Immature natural killer cell (primary cell): ENCODE data around the gene MAGIX. TPM values are rescaled to one million over a fixed set of nuclear protein-coding genes. Genes with fewer than 3 reads are reported as not detected.
A peak's percentile ranks its signal among the peaks of the same experiment; 100 is the strongest.
"Not testable (repeated sequence)": the region's sequence is repeated elsewhere in the genome, so short reads cannot be mapped to it uniquely, and the experiment has no call there.

Experiments used
- DNase-seq, 3 donors: peaks; one replicate each; pipeline ENCODE4 v3.0.0; 2022; ENCODE audit warnings: mixed read lengths in 1 of 3
- H3K27ac Mint-ChIP-seq, 6 donors: one replicate each; pipeline ENCODE4 v1.8.0; 2020; ENCODE audit warnings: mixed read lengths in 6 of 6, mild to moderate bottlenecking in 5 of 6, inconsistent platforms in 4 of 6, moderate library complexity in 3 of 6
- H3K27me3 Mint-ChIP-seq, 3 donors: one replicate each; pipeline ENCODE4 v1.8.0; 2020 to 2021; ENCODE audit warnings: low read depth in 3 of 3, mild to moderate bottlenecking in 3 of 3, mixed read lengths in 3 of 3, moderate library complexity in 3 of 3, inconsistent platforms in 1 of 3
- H3K36me3 Mint-ChIP-seq, 3 donors: one replicate each; pipeline ENCODE4 v1.8.0; 2020; ENCODE audit warnings: mixed read lengths in 3 of 3, inconsistent platforms in 2 of 3, mild to moderate bottlenecking in 2 of 3
- H3K4me1 Mint-ChIP-seq, 2 donors: one replicate each; pipeline ENCODE4 v1.8.0; 2020; ENCODE audit warnings: inconsistent platforms in 2 of 2, mild to moderate bottlenecking in 2 of 2, mixed read lengths in 2 of 2, moderate library complexity in 1 of 2
- H3K4me3 Mint-ChIP-seq, 5 donors: one replicate each; pipeline ENCODE4 v1.8.0; 2020; ENCODE audit warnings: mild to moderate bottlenecking in 5 of 5, mixed read lengths in 5 of 5, inconsistent platforms in 3 of 5, moderate library complexity in 3 of 5
- H3K9me3 Mint-ChIP-seq, 6 donors: one replicate each; pipeline ENCODE4 v1.8.0; 2020; ENCODE audit warnings: mild to moderate bottlenecking in 6 of 6, mixed read lengths in 6 of 6, inconsistent platforms in 4 of 6, moderate library complexity in 3 of 6
- polyA plus RNA-seq, 3 donors: library from polyadenylated mRNA; unstranded; fragments of 300-500 nt; fragmentation: Illumina TruSeq; gene quantifications; one replicate each; pipeline ENCODE4 v1.2.3, GENCODE V29; 2021

MAGIX gene
- polyA plus RNA-seq, 3 donors from 2014 or later: 0.96 to 2.2 (median 1.6) TPM

- no peak overlapping the region for H3K4me3 Mint-ChIP-seq
- H3K9me3 Mint-ChIP-seq: peaks cover 0 to 2% (median 0%) of the 10 kb centered on the region in 6 donors
- no peaks in the 10 kb centered on the region for H3K36me3 Mint-ChIP-seq
- H3K27ac Mint-ChIP-seq: no peak overlapping the region
- no peak for DNase-seq
- peaks cover 2 to 5% (median 2%) of the 10 kb centered on the region in 3 donors for H3K27me3 Mint-ChIP-seq
- no peaks in the 10 kb centered on the region for H3K4me1 Mint-ChIP-seq
Observed at GRCh38 chrX:49147282-49147681, 15.3 kb upstream of the MAGIX start.

GRCh38 chrX:49147936-49148335 is 14.6 kb upstream of the MAGIX start:
- no peak for DNase-seq
- Mint-ChIP-seq H3K4me1 (no peaks in the 10 kb centered on the region), H3K9me3 (no peaks in the 10 kb centered on the region), H3K27ac (no peak overlapping the region), H3K36me3 (no peaks in the 10 kb centered on the region), H3K27me3 (peaks cover 0 to 5% (median 2%) of the 10 kb centered on the region in 3 donors), H3K4me3 (no peak overlapping the region)

GRCh38 chrX:49148390-49149100 is 14.0 kb upstream of the MAGIX start:
- DNase-seq, H3K27ac Mint-ChIP-seq, H3K36me3 Mint-ChIP-seq, H3K9me3 Mint-ChIP-seq, H3K4me1 Mint-ChIP-seq, H3K27me3 Mint-ChIP-seq, H3K4me3 Mint-ChIP-seq: not testable (repeated sequence)

DNA sequence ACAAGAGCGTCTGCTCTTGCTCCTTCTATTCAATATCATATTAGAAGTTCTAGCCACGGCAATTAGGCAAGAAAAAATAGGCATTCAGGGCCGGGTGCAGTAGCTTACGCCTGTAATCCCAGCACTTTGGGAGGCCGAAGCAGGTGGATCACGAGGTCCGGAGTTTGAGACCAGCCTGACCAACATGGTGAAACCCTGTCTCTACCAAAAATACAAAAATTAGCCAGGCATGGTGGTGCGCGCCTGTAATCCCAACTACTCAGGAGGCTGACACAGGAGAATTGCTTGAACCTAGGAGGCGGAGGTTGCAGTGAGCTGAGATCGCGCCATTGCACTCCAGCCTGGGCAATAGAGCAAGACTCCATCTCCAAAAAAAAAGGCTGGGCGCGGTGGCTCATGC is 13.3 kb upstream of the MAGIX start:
- not testable (repeated sequence) for H3K27me3 Mint-ChIP-seq, DNase-seq, H3K4me1 Mint-ChIP-seq, H3K4me3 Mint-ChIP-seq, H3K36me3 Mint-ChIP-seq, H3K27ac Mint-ChIP-seq, H3K9me3 Mint-ChIP-seq

DNA sequence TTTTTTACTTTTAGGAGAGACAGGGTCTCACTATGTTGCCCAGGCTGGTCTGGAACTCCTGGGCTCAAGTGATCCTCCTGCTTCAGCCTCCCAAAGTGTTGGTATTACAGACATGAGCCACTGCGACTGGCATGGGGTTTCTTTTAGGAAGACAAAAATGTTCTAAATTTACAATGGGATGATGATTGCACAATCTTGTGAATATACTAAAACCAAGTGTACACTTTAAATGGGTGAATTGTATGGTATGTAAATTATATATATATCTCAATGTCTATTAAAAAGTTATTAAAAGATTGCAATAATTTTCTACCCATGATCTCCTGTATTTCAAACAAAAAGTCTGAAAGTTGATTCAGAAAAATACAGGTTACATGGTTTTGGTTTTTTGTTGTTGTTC is 9.1 kb upstream of the MAGIX start:
- Mint-ChIP-seq H3K27ac (no peak overlapping the region), H3K27me3 (peaks cover 2 to 8% (median 5%) of the 10 kb centered on the region in 3 donors), H3K9me3 (no peaks in the 10 kb centered on the region), H3K36me3 (no peaks in the 10 kb centered on the region), H3K4me3 (no peak overlapping the region), H3K4me1 (peaks cover 12 to 16% of the 10 kb centered on the region in 2 donors)
- no peak for DNase-seq

DNA sequence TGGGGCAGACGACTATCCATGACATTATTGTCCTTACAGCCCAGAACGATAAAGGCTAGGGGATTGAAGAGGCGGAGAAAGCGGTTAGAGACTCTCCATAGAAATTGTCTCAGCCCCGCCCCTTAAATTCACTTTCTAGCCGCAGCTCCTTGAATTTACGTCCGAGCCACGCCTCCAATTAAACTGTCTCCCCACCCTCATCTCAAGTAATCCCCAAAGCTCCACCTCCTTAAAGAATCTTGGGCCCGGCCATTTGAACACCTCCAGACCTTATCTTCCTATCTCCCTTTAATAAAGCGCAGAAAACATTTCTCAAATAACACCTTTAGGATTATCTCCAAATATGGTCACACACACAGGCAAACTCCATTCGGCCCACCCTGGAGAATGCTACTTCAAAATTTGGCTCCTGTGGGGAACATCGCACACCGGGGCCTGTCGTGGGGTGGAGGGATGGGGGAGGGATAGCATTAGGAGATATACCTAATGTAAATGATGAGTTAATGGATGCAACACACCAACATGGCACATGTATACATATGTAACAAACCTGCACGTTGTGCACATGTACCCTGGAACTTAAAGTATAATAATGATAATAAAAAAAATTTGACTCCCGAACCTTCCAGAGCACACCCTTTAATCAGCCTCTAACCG is 7.2 kb upstream of the MAGIX start:
- DNase-seq: peak in 2 of 3 donors; percentile 25 to 31
- Mint-ChIP-seq H3K4me1 (peaks cover 12 to 16% of the 10 kb centered on the region in 2 donors), H3K36me3 (no peaks in the 10 kb centered on the region), H3K27ac (peak overlapping the region; percentile 89 to 97 (median 92)), H3K9me3 (no peaks in the 10 kb centered on the region), H3K4me3 (peak overlapping the region; percentile 89 to 92 (median 92)), H3K27me3 (peaks cover 2 to 13% (median 5%) of the 10 kb centered on the region in 3 donors)

DNA sequence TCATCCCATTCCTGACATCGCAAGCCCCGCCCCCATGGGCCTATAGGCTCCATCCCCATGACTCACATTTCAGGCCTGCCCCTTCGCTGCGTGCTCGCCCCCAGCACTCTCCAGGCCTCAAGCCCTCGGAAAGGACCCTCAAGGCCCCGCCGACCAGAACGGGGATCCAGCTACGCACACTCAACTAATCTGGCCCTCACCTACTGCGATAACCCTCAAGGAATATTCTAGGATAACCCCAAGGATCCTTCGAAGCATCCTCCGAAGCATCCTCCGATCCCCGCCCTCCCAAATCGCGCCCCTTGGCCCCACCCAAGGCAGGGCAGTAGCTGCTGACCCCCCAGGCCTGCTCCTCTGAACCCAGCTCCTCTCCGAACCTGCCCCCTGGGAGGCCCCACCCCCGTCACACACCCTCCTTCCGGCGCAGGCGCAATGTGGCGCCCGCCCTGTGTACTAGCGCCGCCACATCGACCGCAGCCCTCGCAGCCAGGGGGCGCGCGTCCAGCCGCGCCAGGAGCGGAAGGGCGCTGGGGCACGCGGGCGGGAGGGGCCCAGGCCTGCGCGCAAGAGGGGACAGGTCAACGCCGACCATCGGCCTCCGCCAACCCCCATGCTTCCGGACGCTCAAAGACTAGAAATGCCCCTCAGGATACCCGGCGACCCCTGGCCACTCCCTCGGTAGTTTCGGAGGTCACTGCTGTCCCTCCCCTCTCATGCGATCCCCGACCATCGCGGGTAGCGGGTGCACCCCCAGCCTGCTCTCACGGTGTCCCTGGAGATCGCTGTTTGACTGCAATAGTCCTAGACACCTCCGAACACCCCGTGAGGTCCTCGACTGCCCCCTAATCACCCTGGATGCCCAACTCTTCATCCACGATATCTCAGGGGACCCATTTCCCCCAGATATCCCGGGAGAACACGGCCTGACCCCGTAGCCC is 6.4 kb upstream of the MAGIX start:
- peak; percentile 86 to 89 (median 87) for DNase-seq
- Mint-ChIP-seq H3K36me3 (no peaks in the 10 kb centered on the region), H3K4me1 (peaks cover 12 to 16% of the 10 kb centered on the region in 2 donors), H3K27ac (peak overlapping the region; percentile 89 to 97 (median 92)), H3K27me3 (peaks cover 2 to 11% (median 5%) of the 10 kb centered on the region in 3 donors), H3K9me3 (no peaks in the 10 kb centered on the region), H3K4me3 (peak overlapping the region; percentile 89 to 92 (median 92))

DNA sequence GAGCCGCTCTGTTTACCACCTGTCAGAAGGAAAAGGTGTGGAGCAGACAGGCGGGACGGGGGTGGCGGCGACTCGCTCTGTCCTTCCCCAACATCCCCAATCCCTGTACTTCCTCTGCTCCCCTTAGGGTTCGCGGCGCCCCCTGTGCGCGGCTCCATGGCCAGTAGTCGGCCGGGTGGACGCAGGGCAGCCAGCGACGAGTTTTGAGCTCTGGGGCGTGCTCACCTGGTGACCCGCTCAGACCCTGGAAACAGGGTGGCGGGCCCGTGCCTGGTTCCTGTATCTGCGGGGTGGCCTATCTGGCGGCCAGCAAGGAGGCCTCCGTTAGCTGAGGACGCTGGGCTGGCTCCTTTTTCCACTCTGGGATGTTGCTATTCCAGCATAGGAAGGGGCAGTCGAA is 5.4 kb upstream of the MAGIX start:
- Mint-ChIP-seq H3K27me3 (peaks cover 2 to 11% (median 5%) of the 10 kb centered on the region in 3 donors), H3K9me3 (no peaks in the 10 kb centered on the region), H3K4me3 (peak overlapping the region in 2 of 5 donors; percentile 33 to 34), H3K27ac (no peak overlapping the region), H3K36me3 (no peaks in the 10 kb centered on the region), H3K4me1 (peaks cover 12 to 16% of the 10 kb centered on the region in 2 donors)
- no peak for DNase-seq

GRCh38 chrX:49160908-49161307 is 1.6 kb upstream of the MAGIX start:
- peaks cover 0 to 14% (median 10%) of the 10 kb centered on the region in 3 donors for H3K27me3 Mint-ChIP-seq
- peaks cover 9 to 14% of the 10 kb centered on the region in 2 donors for H3K4me1 Mint-ChIP-seq
- H3K36me3 Mint-ChIP-seq: no peaks in the 10 kb centered on the region
- no peaks in the 10 kb centered on the region for H3K9me3 Mint-ChIP-seq
- H3K4me3 Mint-ChIP-seq: no peak overlapping the region
- no peak for DNase-seq
- H3K27ac Mint-ChIP-seq: no peak overlapping the region

DNA sequence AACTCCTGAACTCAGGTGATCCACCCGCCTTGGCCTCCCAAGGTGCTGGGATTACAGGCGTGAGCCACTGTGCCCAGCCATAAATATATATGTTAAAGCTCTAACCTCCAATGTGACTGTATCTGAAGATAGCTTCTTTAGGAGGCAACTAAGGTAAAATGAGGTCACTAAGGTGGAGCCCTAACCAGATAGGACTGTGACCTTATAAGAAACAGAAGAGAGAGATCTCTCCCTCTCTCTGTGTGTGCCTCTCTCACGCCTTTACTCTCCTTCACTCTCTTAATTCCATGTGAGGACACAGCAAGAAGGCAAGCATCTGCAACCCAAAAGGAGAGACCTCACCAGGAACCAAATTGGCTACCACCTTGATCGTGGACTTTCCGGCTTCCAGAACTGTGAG is 926 bp upstream of the MAGIX start:
- Mint-ChIP-seq H3K4me3 (no peak overlapping the region), H3K27ac (no peak overlapping the region), H3K4me1 (peaks cover 10 to 15% of the 10 kb centered on the region in 2 donors)

GRCh38 chrX:49163555-49164419 is 1.2 kb downstream of the MAGIX start:
- no peaks in the 10 kb centered on the region for H3K36me3 Mint-ChIP-seq
- DNase-seq: peak; percentile 82 to 88 (median 86)
- peaks cover 10 to 25% (median 17%) of the 10 kb centered on the region in 3 donors for H3K27me3 Mint-ChIP-seq
- H3K9me3 Mint-ChIP-seq: no peaks in the 10 kb centered on the region
- peak overlapping the region; percentile 89 to 99 (median 94) for H3K27ac Mint-ChIP-seq
- H3K4me3 Mint-ChIP-seq: peak overlapping the region; percentile 75 to 82 (median 81)
- H3K4me1 Mint-ChIP-seq: peaks cover 25 to 29% of the 10 kb centered on the region in 2 donors

More for the DNA sequence above, 926 bp upstream of the MAGIX start:
- peaks cover 2 to 15% (median 7%) of the 10 kb centered on the region in 3 donors for H3K27me3 Mint-ChIP-seq
- no peaks in the 10 kb centered on the region for H3K36me3 Mint-ChIP-seq
- H3K9me3 Mint-ChIP-seq: no peaks in the 10 kb centered on the region
- DNase-seq: no peak

DNA sequence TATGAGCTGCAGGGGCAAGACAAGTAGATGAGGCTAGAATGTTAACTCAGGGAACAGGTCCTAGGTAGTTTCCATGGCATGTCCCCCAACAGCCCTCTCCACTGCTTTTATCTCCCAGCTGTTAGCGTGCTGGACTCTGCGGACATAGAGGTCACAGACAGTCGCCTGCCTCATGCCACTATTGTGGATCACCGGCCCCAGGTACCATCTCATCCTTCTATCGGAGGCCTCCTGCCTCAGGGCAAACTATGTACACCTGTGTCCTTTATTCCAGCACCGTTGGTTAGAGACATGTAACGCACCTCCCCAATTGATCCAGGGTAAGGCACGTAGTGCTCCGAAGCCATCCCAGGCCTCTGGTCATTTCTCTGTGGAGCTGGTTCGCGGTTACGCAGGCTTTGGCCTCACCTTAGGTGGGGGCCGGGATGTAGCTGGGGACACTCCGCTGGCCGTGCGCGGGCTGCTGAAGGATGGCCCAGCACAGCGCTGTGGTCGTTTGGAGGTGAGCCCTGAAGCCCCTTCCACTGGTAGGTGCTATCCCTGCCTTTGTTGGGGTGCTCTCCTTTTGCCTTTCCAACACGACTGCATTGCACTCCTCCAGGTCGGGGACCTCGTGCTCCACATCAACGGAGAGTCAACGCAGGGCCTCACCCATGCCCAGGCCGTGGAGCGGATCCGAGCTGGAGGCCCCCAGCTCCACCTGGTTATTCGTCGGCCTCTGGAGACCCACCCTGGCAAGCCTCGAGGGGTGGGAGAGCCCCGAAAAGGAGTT is 2.2 kb downstream of the MAGIX start:
- no peaks in the 10 kb centered on the region for H3K9me3 Mint-ChIP-seq
- H3K36me3 Mint-ChIP-seq: no peaks in the 10 kb centered on the region
- DNase-seq: no peak
- peaks cover 10 to 20% (median 17%) of the 10 kb centered on the region in 3 donors for H3K27me3 Mint-ChIP-seq
- peak overlapping the region in 4 of 5 donors; percentile 79 to 82 (median 81) for H3K4me3 Mint-ChIP-seq
- H3K4me1 Mint-ChIP-seq: peaks cover 25 to 32% of the 10 kb centered on the region in 2 donors
- H3K27ac Mint-ChIP-seq: peak overlapping the region; percentile 89 to 99 (median 94)
